ENCODE measurements around the gene SLC45A2.
"Not testable (repeated sequence)": the region's sequence is repeated elsewhere in the genome, so short reads cannot be mapped to it uniquely, and the experiment has no call there.

Gene SLC45A2, protein sequence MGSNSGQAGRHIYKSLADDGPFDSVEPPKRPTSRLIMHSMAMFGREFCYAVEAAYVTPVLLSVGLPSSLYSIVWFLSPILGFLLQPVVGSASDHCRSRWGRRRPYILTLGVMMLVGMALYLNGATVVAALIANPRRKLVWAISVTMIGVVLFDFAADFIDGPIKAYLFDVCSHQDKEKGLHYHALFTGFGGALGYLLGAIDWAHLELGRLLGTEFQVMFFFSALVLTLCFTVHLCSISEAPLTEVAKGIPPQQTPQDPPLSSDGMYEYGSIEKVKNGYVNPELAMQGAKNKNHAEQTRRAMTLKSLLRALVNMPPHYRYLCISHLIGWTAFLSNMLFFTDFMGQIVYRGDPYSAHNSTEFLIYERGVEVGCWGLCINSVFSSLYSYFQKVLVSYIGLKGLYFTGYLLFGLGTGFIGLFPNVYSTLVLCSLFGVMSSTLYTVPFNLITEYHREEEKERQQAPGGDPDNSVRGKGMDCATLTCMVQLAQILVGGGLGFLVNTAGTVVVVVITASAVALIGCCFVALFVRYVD

GRCh38 chr5:33984671-33985124, at the start of gene SLC45A2:
Gene SLC45A2 (minus strand): TSS chr5:33984693. CDS start chr5:33984583, 110 bp downstream.
- no peak for DNase-seq

- DNase-seq: no peak
These were observed 47.5 kb upstream of the SLC45A2 start for GRCh38 chr5:34031966-34032365.

DNA sequence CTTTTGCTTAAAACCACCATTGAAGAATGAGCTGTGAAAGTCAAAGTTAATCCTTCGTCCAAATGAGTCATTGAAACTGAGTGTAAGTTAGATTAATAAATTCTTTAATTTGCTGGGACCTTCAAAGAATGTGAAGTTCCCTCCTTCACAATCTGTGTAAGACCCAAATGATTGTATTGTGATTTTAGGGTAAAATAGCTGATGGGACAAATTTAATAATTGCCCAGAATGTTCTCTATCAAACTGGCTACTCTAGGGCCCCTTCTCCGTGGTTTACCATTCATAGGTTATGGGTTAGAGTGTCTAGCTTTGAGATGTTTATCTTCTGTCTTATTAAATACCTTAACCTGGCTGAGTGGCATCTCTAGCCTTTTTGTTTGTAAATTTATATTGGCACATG, 46.6 kb upstream of the SLC45A2 start:
- no peak for DNase-seq

DNA sequence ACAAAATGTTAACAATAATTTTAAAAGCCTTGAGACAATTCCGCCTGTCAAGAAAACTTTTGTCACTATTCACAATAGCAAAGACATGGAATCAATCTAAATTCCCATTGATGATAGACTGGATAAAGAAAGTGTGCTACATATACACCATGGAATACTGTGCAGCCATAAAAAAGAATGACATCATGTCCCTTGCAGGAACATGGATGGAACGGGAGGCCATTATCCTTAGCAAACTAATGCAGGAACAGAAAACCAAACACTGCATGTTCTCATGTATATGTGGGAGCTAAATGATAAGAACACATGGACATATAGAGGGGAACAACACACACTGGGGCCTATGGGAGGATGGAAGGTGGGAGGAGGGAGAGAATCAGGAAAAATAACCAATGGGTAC, 46.1 kb upstream of the SLC45A2 start:
- not testable (repeated sequence) for DNase-seq

DNA sequence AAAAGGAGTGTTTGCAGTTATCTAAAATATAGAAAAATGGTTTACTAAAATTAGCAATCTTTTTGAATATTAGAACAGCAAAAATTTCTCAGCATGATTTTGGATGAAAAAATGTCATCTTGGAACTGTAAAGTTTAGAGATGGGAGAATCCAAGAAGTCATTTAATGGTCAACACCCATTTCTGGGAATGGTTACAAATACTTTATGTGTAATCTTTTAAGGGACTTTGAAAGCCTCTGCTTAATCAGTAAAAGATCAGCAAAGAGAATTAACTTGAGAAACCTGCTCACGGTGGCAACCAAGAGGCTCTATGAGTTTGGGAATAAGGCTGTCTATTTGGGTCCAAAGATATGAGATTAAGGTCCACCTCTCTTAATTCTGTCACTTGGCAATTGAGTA, 45.6 kb upstream of the SLC45A2 start:
- no peak for DNase-seq

DNA sequence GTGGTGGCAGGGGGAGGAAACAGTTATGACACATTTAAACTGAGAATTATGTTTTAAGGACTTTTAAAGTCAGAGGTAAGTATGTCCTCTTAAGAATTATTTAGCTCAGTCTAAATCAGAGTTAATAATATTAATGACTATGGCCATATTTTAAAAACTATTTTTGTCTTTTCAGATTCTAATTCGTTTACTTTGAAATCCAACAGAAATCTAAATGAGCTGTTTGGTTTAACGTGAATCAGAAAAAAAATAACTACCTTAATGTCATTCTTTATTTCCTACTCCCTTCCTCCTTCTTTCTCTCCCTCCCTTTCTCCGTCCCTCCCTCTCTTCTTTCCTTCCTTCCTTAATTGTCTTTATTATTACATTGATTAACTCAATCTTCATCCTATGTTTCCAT, 43.9 kb upstream of the SLC45A2 start:
- DNase-seq: no peak

DNA sequence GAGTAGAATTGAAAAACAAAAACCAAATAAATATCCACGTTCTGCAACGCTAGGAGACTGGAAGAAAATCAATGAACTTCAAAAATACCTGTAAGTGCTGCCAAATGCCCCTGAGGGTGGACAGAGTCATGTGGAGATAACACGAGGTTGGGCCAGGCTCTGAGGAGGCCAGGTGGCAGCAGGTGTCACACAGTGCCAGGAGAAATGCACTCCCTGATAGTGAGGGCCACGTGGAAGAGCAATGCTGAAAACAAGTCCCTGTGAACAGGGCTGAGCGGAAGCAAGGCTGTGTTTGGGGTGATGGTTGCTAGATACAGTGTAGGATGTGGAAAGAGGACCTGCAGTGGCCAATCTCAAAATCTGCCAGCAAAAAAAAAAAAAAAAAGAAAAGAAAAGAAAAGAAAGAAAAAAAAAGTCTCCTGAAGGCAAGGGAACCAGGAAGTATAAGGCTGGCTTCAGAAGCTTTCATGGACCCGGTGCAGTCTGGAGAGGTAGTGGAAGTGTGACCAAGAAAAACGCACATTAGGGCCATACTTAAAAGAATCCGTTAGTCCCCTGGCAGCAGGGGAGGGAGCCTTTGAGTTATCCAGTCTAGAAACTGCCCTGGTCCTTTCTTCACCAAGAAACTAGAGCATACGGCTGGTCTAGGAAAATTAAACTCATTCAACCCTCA, 41.7 kb upstream of the SLC45A2 start:
- no peak for DNase-seq

- no peak for DNase-seq
These were observed 37.7 kb upstream of the SLC45A2 start for GRCh38 chr5:34022121-34022705.

- DNase-seq: no peak
These were observed 36.8 kb upstream of the SLC45A2 start for GRCh38 chr5:34021334-34021733.

GRCh38 chr5:34020726-34021125, 36.2 kb upstream of the SLC45A2 start:
- no peak for DNase-seq

GRCh38 chr5:34017254-34017653, 32.8 kb upstream of the SLC45A2 start:
- DNase-seq: no peak

GRCh38 chr5:34016750-34017149, 32.3 kb upstream of the SLC45A2 start:
- no peak for DNase-seq

- DNase-seq: no peak
These were observed 31.7 kb upstream of the SLC45A2 start for GRCh38 chr5:34016222-34016621.

DNA sequence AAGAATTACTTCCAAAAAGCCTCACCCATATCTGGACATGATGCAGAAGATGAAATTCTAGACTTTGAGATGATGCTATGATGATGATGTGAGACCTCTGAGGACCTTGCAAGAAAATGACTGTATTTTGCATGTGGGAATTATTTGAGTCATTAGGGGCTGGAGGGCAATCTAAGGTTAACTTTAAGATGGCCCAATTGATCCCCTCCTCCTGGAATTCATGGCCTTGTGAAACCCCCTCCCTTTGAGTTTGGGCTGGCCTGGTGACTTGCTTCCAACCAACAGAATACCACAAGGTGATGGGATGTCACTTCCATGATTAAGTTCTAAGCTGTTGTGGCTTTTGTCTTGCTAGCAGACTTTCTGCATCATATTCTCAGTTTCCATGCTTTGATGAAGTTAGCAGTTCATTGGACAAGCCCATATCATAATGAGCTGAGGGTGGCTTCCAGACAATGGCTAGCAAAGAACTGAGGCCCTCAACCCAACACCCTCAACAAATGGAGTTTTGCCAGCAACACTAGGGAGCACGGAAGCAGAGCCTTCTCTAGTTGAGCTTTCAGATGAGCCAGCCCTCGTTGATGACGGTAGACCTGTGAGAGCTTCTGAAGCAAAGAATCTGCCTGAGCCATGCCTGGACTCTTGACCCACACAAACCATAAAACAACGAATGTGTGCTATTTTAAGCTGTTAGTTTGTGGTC, 30.8 kb upstream of the SLC45A2 start:
- DNase-seq: no peak

GRCh38 chr5:34014626-34015025, 30.1 kb upstream of the SLC45A2 start:
- DNase-seq: no peak

- no peak for DNase-seq
These were observed 29.1 kb upstream of the SLC45A2 start for GRCh38 chr5:34013547-34013946.

- no peak for DNase-seq
These were observed 28.3 kb upstream of the SLC45A2 start for GRCh38 chr5:34012791-34013190.

- DNase-seq: no peak
These were observed 27.0 kb upstream of the SLC45A2 start for GRCh38 chr5:34011536-34011935.

DNA sequence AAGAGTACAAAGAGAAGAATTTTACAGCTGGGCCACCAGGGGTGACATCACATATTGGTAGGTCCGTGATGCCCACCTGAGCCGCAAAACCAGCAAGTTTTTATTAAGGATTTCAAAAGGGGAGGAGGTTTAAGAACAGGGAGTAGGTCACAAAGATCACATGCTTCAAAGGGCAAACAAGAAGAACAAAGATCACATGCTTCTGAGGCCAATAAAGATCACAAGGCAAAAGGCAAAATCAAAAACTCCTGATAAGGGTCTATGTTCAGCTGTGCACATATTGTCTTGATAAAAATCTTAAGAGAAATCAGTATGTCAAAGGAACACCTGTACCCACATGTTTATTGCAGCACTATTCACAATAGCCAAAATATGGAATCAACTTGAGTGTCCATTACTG, 25.7 kb upstream of the SLC45A2 start:
- not testable (repeated sequence) for DNase-seq

DNA sequence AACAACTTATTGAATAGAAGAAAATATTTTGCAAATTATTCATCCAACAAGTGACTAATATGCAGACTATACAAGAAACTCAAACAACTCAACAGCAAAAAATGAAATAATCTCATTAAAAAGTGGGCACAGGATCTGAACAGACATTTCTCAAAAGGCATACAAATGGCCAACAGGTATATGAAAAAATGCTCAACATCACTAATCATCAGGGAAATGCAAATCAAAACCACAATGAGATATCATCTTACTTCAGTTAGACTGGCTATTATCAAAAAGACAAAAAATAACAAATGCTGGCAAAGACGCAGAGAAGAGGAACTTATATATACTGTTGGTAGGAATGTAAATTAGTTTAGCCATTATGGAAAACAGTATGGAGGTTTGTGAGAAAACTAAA, 25.1 kb upstream of the SLC45A2 start:
- no peak for DNase-seq

DNA sequence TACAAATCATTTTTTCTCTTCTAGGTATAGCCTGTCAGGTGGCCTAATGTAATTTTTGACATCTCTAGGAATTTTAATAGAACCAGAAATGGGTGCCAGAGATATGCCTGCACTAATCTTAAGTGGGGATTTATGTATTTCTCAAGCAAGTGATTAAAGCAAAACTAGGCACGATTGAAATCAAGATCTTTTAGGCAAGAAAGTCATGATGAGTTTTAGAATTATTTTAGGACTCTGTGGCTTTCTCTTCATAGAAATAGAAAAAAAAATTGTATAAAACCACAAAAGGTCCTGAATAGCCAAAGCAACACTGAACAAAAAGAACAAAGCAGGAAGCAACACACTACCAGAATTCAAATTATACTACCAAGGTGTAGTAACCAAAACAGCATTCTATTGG, 24.3 kb upstream of the SLC45A2 start:
- peak; percentile 8 to 29 for DNase-seq

DNA sequence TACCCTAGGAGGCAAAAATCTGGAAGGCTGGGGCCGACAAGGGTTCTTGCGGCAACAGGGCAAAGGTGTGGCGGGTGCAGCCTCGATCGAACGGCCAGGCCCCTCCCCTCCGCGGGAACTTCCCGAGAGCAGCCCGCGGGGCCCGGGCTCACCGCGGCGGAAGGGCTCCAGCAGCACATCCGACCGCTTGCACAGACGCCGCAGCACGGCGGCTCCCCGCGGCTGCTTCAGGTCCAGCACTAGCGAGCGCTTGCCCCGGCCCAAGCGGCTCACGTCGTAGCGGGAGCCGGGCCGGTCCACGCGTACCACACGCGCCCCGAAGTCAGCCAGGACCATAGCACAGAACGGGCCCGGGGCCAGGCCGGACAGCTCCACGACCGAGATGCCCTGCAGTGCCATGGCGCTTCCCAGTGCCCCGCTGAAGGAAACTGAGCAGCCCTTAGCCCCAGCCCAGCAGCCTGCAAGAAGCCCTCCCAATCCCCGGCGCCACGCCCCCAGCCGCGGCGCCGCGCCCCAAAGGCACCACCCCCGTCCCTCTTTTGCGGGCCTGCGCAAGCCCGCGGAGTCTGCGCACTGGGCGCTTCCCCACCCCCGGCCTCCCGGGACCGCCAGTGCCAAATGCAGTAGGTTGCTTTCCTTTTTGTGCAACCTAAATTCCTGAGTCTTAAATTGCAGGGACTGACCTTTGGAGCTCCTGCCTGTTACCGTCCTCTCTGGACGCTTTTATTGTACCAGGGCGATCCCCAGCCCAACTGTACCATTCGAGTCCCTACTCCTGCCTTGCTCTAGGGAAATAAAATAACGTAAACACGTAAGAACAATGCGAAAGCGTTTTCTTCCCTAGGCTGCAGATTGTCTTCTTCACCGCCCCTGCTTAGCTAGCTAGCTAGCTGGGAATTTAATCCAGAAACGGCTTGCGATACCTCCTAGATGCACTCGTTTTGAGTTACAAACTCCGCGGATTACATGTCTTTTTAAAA, 23.4 kb upstream of the SLC45A2 start, which contains the start of gene AMACR:
AMACR (minus strand) TSS at position 430 of the 980 bp plus-strand sequence; CDS start at position 399, 31 bp downstream.
- DNase-seq: peak; percentile 80 to 83
